SK-N-SH treated with all-trans-retinoic acid at 6 μM for 48 hours (cell line): Measurements from ENCODE around the gene SLC25A20.

ENCODE experiments used
- ATAC-seq: fragments of 200-7000 bp; cut with Tn5 transposase; 3 replicates; pipeline ENCODE4 v1.9.1; 2020; ENCODE audit warnings: mild to moderate bottlenecking, moderate library complexity
- ESRRG ChIP-seq: fragments of 250-450 bp; sonication (Bioruptor Pico); IDR thresholded peaks from 2 replicates; pipeline ENCODE4 v1.6.1; 2021; ENCODE audit warnings: mild to moderate bottlenecking
- GLIS3 ChIP-seq: fragments of 250-450 bp; sonication (Bioruptor Pico); IDR thresholded peaks from 2 replicates; pipeline ENCODE4 v1.5.0; 2020; ENCODE audit warnings: mild to moderate bottlenecking, moderate library complexity
- ISL1 ChIP-seq: fragments of 250-450 bp; sonication (Bioruptor Pico); IDR thresholded peaks from 2 replicates; pipeline ENCODE4 v2.1.2; 2022; ENCODE audit warnings: mild to moderate bottlenecking, moderate library complexity
- POU6F1 ChIP-seq: fragments of 250-450 bp; sonication (Bioruptor Pico); IDR thresholded peaks from 2 replicates; pipeline ENCODE4 v1.8.0; 2021; ENCODE audit warnings: low read depth, mild to moderate bottlenecking, moderate library complexity, borderline replicate concordance
- PPARA ChIP-seq: fragments of 250-450 bp; sonication (Bioruptor Pico); IDR thresholded peaks from 2 replicates; pipeline ENCODE4 v1.5.0; 2020; ENCODE audit warnings: mild to moderate bottlenecking, borderline replicate concordance
- SNAI2 ChIP-seq: fragments of 250-450 bp; sonication (Bioruptor Pico); IDR thresholded peaks from 2 replicates; pipeline ENCODE4 v1.5.0; 2020; ENCODE audit warnings: mild to moderate bottlenecking, moderate library complexity
- TOX ChIP-seq: fragments of 250-450 bp; sonication (Bioruptor Pico); IDR thresholded peaks from 2 replicates; pipeline ENCODE4 v1.8.0; 2021; ENCODE audit warnings: mild to moderate bottlenecking, moderate library complexity, borderline replicate concordance
- ZFP3 ChIP-seq: fragments of 250-450 bp; sonication (Bioruptor Pico); IDR thresholded peaks from 2 replicates; pipeline ENCODE4 v1.5.0; 2020; ENCODE audit warnings: mild to moderate bottlenecking, moderate library complexity
- ZFP30 ChIP-seq: fragments of 450-650 bp; formaldehyde crosslinking; IDR thresholded peaks from 2 replicates; pipeline ENCODE4 v1.5.0; 2022; ENCODE audit warnings: mild to moderate bottlenecking, moderate library complexity
- ZNF70 ChIP-seq: fragments of 450-650 bp; formaldehyde crosslinking; IDR thresholded peaks from 2 replicates; pipeline ENCODE4 v1.5.0; 2020; ENCODE audit warnings: mild to moderate bottlenecking, moderate library complexity
- TF ChIP-seq, protein P1 (sequence below): fragments of 250-450 bp; sonication (Bioruptor Pico); IDR thresholded peaks from 2 replicates; pipeline ENCODE4 v1.5.1; 2020; ENCODE audit warnings: low read depth, mild to moderate bottlenecking, moderate library complexity

The SLC25A20 gene

DNA sequence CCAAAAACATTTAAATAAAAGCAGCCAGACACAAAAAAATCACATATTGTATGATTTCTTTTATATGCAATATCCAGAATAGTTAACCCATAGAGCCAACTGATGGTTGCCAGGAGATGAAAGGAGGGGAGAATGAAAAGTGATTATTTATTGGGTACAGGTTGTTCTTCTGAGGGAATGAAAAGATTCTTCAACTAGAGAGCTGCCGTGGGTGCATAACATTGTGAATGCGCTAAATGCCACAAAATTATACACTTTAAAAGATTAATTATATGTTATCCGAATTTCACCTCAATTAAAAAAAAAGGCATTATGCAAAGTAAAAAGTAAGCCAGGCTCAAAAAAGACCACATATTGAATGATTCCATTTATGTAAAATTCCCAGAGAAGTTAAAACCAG, 87.2 kb downstream of the SLC25A20 start:
- no peak for ATAC-seq

More for the DNA sequence above, 87.2 kb downstream of the SLC25A20 start:
- TF ChIP-seq PPARA (CRISPR knock-in tag) (no peak), SNAI2 (no peak), ESRRG (CRISPR knock-in tag) (no peak), POU6F1 (no peak), ZNF70 (no peak), TOX (CRISPR knock-in tag) (no peak), ISL1 (CRISPR knock-in tag) (no peak), ZFP30 (CRISPR knock-in tag) (no peak), ZFP3 (CRISPR knock-in tag) (no peak), GLIS3 (CRISPR knock-in tag) (no peak)
- TF ChIP-seq, protein P1, sequence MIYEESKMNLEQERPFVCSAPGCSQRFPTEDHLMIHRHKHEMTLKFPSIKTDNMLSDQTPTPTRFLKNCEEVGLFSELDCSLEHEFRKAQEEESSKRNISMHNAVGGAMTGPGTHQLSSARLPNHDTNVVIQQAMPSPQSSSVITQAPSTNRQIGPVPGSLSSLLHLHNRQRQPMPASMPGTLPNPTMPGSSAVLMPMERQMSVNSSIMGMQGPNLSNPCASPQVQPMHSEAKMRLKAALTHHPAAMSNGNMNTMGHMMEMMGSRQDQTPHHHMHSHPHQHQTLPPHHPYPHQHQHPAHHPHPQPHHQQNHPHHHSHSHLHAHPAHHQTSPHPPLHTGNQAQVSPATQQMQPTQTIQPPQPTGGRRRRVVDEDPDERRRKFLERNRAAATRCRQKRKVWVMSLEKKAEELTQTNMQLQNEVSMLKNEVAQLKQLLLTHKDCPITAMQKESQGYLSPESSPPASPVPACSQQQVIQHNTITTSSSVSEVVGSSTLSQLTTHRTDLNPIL = no peak
- TF ChIP-seq, all 23 proteins: peak for 0
